ENCODE data around the gene LRMDA. TPM values are rescaled to one million over a fixed set of nuclear protein-coding genes. Genes with fewer than 3 reads are reported as not detected.

Gene LRMDA
- total and polyA plus RNA-seq, 7 donors = 2.8 to 22.2 (median 9.0) TPM

GRCh38 chr10:76444034-76444800 is 1012.8 kb downstream of the LRMDA start:
- H3K4me3 ChIP-seq = no peak overlapping the region
- no peaks in the 10 kb centered on the region for H3K36me3 ChIP-seq
- H3K4me1 ChIP-seq = peaks cover 0 to 29% (median 16%) of the 10 kb centered on the region in 4 donors
- peak in 1 of 4 donors; percentile 50 for TF ChIP-seq EP300 (IDR thresholded peaks at IDR 0.05)
- TF ChIP-seq CTCF (IDR thresholded peaks at IDR 0.05) = no peak
- TF ChIP-seq POLR2A (IDR thresholded peaks at IDR 0.05) = no peak
- peak; percentile 11 to 51 (median 39) for TF ChIP-seq POLR2AphosphoS5 (IDR thresholded peaks at IDR 0.05)
- 71 to 80% methylated on average over 6 of the region's 6 CpGs for WGBS, 2 donors
- H3K27ac ChIP-seq = peak overlapping the region; percentile 40 to 61 (median 56)
- no peaks in the 10 kb centered on the region for H3K27me3 ChIP-seq
- intact Hi-C loops (cut with DNase I) = no loop called here
- no peaks in the 10 kb centered on the region for H3K9me3 ChIP-seq
- DNase-seq = peak; percentile 91

GRCh38 chr10:76447578-76447977 is 1016.2 kb downstream of the LRMDA start:
- TF ChIP-seq EP300 (IDR thresholded peaks at IDR 0.05) (no peak), POLR2A (IDR thresholded peaks at IDR 0.05) (no peak), POLR2AphosphoS5 (IDR thresholded peaks at IDR 0.05) (no peak), CTCF (IDR thresholded peaks at IDR 0.05) (no peak)
- WGBS, 2 donors = 78 to 86% methylated on average over 1 of the region's 1 CpG
- Histone ChIP-seq H3K4me3 (no peak overlapping the region), H3K27me3 (no peaks in the 10 kb centered on the region), H3K27ac (no peak overlapping the region), H3K4me1 (peaks cover 0 to 35% (median 16%) of the 10 kb centered on the region in 4 donors), H3K9me3 (no peaks in the 10 kb centered on the region), H3K36me3 (no peaks in the 10 kb centered on the region)
- intact Hi-C loops (cut with DNase I) = no loop called here
- DNase-seq = no peak

- Histone ChIP-seq H3K4me3 (no peak overlapping the region), H3K36me3 (no peaks in the 10 kb centered on the region), H3K27me3 (no peaks in the 10 kb centered on the region), H3K9me3 (no peaks in the 10 kb centered on the region), H3K4me1 (peaks cover 0 to 16% (median 14%) of the 10 kb centered on the region in 4 donors), H3K27ac (no peak overlapping the region)
- no peak for TF ChIP-seq EP300 (IDR thresholded peaks at IDR 0.05)
- no peak for TF ChIP-seq CTCF (IDR thresholded peaks at IDR 0.05)
- no peak for TF ChIP-seq POLR2AphosphoS5 (IDR thresholded peaks at IDR 0.05)
- TF ChIP-seq POLR2A (IDR thresholded peaks at IDR 0.05) = no peak
- no peak for DNase-seq
- WGBS, 2 donors = 94 to 100% methylated on average over 2 of the region's 2 CpGs
- intact Hi-C loops (cut with DNase I) = no loop called here
Measured at GRCh38 chr10:76451911-76452310, 1020.5 kb downstream of the LRMDA start.

- H3K9me3 ChIP-seq = no peaks in the 10 kb centered on the region
- peaks cover 0 to 22% (median 17%) of the 10 kb centered on the region in 4 donors for H3K4me1 ChIP-seq
- no peaks in the 10 kb centered on the region for H3K36me3 ChIP-seq
- H3K27me3 ChIP-seq = no peaks in the 10 kb centered on the region
- 93 to 94% methylated on average over 1 of the region's 1 CpG for WGBS, 2 donors
- H3K4me3 ChIP-seq = no peak overlapping the region
- TF ChIP-seq EP300 (IDR thresholded peaks at IDR 0.05) = no peak
- no peak for TF ChIP-seq POLR2AphosphoS5 (IDR thresholded peaks at IDR 0.05)
- TF ChIP-seq POLR2A (IDR thresholded peaks at IDR 0.05) = no peak
- TF ChIP-seq CTCF (IDR thresholded peaks at IDR 0.05) = no peak
- H3K27ac ChIP-seq = no peak overlapping the region
- intact Hi-C loops (cut with DNase I) = no loop called here
- DNase-seq = no peak
Measured at GRCh38 chr10:76453332-76453731, 1021.9 kb downstream of the LRMDA start.

All from sigmoid colon (tissue), 7 donors.